KBM-7 (cell line): ENCODE results near the gene ADCY5.

Experiments used
- DNase-seq: peaks from one replicate; pipeline ENCODE4 v3.0.0-alpha.2; 2015
- in situ Hi-C: fragments of 300-500 bp; cut with MboI; formaldehyde crosslinking; loops from 2 replicates; pipeline ENCODE4 v1.14.3; 2020; ENCODE audit warnings: low sequenced_read_pairs, low pct_unique_long_range_greater_than_20kb, mixed read lengths

ADCY5 gene

DNA sequence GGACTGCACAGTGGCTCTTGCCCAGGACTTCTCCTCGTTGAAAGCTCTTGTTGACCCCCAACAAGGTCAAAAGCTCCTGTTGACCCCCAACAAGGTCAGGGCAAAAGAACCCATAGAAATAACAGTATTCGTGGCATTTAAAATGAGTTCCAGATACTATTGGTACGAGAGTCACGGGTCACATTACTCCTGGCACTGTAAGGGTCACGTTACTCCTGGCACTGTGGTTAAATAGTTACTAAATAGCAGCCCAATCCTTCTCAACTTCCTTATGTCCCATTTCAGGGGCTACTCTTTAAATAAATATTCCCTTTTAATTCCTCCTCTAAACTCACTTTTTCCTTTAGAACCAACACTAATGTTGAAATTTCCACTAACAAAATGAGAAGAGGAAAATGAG lies 18.2 kb upstream of the ADCY5 start:
- DNase-seq = no peak
- in situ Hi-C loops = no loop called here

DNA sequence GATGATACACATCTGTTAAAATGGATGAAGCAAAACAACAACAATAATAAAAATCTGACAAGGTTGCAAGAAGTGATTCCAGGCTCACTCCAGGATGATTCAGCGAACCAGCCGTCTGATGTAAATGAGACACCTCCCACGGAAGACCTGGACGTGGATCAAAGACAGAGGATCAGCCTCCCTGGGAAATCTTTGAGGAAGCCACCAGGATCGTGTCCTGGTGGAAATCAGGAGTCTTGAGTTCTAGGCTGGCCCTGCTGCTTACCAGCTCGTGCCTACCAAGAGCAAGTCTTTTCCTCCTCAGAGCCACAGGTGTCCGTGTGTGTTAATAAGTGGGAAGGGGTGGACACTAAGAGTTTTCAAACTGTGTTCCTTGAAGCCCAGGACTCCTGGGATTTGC lies 15.3 kb upstream of the ADCY5 start:
- in situ Hi-C loops = no loop called here
- no peak for DNase-seq

DNA sequence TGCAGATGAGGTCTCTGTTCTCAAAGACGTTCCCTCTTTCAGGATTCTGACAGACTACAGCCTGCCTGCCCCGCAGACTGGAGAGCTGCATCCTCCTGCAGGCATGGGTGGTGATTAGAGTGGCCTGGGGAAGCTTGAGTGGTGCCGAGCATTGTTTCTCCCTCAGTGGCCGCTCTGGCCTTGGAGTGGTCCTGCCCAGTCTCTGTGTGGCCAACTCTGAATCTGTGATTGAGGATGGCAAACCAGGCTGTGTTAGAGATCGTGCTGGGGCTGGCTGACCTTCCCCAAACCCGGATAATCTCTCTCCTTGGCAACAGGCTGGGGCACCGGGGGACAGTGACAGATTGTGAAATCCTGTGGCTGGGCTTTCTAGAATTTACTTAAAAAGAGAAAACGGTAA lies 11.0 kb upstream of the ADCY5 start:
- DNase-seq = no peak
- in situ Hi-C loops = no loop called here

DNA sequence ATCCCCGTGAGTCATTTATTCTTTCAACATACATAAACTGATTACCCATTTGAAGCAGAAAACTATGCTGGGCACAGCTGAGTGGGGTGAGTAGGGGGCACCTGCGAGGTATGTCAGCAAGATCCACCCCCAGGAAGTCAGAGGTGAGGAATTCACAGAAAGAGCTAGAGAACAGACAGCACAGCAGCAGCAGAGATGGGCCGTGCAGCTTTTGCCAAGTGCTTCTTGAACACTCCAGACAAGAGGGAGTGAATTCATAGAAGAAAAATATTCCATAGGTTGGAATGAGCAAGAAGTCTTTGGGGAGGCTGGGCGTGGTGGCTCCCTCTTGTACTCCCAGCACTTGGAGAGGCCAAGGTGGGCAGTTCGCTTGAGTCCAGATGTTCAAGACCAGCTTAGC lies 9.4 kb upstream of the ADCY5 start:
- no peak for DNase-seq
- in situ Hi-C loops = no loop called here

DNA sequence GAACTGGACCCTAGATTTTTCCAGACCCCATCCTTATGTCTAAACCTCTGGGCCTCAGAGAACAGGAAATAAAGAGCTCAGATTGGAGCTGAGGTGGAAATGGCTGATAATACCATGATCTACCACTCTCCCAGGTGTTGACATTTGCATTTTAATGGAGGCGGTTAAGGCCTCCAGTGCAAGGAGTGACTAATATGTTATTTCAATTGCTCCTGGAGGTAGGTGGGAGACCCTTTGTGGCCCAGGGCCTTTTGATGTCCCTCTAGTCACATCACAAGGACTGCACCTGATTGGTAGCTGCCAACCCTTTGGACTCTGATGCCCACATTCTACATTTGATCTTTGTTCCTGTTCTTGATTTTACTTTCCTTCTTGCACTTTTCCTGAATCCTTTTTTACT lies 9.0 kb upstream of the ADCY5 start:
- no peak for DNase-seq
- in situ Hi-C loops = no loop called here

GRCh38 chr3:123453675-123454074 lies 4.8 kb upstream of the ADCY5 start:
- no peak for DNase-seq
- in situ Hi-C loops = no loop called here

GRCh38 chr3:123451186-123451585 lies 2.3 kb upstream of the ADCY5 start:
- in situ Hi-C loops = no loop called here
- DNase-seq = no peak

DNA sequence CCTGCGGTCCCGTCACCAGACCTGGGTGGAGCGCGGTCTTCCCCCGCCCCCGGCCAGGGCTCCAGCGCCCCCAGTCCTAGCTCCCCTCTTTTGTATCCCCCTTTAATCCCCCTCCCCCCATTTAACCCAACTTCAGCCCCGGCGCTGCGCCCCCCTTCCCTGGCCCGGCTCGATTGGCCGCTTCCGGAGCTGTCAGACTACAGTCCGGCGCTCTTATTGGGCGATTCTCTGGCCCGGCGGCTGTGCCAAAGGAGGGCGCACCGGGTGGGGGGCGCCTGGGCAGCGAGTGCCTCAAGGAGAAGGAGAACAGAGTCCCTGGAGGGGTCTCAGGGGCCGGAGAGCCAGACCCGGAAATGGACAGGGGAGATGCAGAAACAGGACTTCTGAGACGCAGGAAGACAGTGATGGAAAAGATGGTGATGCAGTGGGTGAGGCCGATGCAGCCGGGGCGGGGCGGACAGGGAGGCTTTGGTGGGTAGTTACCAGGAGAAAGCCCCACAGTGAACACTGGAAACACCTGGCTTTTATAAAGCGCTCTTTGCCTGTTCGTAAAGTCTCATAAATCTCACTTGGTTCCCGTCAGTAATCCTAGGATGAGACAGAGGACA lies 1.2 kb upstream of the ADCY5 start:
- in situ Hi-C loops = no loop called here

DNA sequence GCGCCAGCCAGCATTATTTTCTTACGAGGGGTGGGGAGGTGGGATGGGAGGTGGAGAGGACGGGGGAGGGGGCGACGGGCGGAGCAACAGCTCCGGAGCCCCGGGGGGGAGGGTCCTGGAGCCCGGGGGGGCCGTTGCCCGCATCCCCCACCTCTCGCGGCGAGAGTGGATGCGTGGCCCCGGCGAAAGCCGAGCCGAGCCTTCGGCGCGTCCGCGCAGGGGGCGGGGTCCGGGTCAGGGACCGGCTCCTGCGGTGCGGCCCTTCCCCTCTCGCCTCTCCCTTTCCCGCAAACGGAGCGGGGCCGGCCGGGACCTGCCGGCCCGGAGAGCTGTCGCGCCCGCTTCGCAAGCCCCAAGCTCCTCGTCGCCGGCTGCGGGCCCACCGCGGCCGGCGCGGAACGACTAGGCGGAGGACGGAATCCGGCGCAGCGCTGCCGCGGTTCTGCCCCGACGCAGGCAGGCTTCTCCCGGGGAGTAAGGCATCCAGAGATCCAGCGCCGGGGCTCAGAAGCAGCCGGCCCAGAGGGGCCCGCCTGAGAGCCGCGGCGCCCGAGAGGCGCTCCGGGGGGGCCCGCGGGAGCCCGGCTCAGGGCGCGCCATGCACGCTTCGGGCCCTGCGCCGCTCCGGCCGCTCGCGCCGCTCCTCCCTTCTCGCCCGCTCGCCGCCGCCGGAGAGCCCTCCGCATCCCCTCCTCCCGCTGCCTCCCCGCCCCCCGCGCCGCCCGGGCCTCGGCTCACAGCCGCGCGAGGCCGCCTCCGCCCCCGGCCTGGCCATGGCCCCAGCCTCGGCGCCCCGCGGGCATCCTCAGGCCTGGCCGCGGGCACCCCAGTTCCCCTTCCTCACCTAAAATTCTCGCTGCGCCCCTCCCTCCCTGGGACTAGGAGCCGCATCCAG lies 459 bp upstream of the ADCY5 start:
- DNase-seq = peak; percentile 15
- in situ Hi-C loops = no loop called here

More for the DNA sequence above, 1.2 kb upstream of the ADCY5 start:
- DNase-seq = no peak

DNA sequence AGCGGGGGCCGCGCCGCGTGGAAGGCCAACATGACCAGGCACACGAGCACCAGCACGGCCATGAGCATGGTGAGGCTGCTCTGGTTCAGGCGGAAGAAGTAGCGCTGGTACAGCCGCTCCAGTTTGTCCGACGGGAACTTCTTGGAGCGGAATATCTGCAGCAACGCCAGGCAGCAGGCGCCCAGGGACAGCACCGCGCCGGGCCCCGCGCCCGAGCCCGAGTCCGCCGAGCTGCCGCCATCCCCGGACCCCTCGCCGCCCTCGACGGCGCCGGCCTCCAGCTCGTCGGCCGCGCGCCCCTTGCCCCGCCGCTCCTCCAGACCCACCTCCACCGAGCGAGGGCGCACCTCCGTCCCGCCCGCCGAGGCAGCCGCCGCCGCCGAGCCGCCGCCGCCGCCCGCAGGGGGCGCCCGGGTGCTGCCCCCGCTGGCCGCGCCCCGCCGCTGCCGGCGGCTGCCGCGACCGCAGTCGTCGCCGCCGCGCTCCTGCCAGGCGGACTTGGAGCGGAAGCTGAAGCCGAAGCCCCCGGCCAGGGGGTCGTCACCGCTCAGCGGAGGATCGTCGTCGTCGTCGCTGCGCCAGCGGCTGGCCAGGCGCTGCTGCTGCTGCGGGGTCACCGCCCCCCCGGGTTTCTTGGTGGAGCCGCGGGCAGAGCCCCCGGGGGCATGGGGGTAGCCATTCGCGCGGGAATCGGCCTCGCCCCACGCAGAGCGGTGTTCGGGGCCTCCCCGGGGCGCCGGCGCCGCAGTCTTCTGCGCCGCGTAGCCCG lies 957 bp downstream of the ADCY5 start:
- in situ Hi-C loops = no loop called here
- peak; percentile 39 for DNase-seq

DNA sequence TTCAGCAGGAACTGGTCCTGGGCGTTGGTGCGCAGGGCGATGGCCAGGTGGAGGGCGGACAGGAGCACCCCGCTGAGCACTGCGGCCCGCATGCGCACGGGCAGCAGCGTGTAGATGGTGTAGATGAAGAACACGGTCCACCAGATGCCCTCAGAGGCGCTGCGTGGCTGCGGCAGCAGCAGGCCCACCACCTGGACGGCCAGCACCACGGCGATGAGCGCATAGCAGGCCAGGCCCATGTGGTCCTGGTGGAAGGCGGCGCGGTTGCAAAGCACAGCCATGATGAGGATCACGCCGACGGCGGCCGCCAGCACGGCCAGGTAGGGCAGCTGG lies 1.5 kb downstream of the ADCY5 start:
- no peak for DNase-seq

DNA sequence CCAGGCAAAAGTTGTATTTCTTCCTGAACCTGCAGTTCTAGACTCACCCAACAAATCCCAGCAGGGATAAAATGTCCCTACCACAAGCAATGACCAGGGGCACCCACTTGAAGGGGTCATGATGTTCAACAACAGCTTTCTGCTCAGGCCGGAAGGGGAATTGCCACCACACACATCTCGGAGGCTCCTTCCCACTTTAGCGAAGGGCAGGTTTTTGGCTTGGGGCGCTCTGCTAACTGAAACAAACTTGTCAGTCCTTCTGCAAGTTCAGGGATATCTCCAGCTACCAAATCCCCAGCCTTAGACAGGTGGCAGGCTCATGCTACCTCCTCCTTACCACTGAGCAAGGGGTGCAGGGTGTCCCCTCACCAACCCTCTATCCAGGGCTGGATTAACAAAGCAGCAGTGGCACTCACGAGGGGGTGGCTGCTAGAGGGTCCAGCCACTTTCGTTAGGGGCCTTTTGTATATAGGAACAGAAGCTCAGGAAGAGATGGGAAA lies 2.2 kb downstream of the ADCY5 start:
- in situ Hi-C loops = no loop called here
- no peak for DNase-seq

More for the DNA sequence above, 1.5 kb downstream of the ADCY5 start:
- in situ Hi-C loops = no loop called here

GRCh38 chr3:123446210-123446609 lies 2.7 kb downstream of the ADCY5 start:
- in situ Hi-C loops = no loop called here
- no peak for DNase-seq

- in situ Hi-C loops = no loop called here
- DNase-seq = no peak
These were observed 3.2 kb downstream of the ADCY5 start for GRCh38 chr3:123445702-123446101.

GRCh38 chr3:123444744-123445143 lies 4.1 kb downstream of the ADCY5 start:
- DNase-seq = no peak
- in situ Hi-C loops = no loop called here

DNA sequence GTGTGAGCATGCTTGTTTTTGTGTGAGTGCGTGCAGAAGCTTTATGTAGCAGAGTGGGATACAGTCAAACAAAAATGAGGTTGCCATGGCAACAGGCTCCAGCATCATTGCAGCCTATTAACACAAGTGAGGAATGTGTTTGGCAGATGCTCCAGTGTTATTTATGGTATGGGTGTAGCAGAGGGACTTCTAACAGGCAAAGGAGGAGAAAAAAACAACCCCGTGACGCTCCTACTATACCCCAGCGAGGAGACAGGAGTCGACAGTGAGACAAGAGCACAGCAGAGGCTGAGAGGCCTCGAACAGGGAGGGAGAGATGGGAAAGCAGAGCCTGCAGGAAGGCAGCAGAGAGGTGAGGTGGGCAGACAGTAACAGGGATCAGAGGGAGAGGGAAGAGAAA lies 4.9 kb downstream of the ADCY5 start:
- in situ Hi-C loops = no loop called here
- DNase-seq = no peak

GRCh38 chr3:123442908-123443307 lies 6.0 kb downstream of the ADCY5 start:
- in situ Hi-C loops = no loop called here
- no peak for DNase-seq

DNA sequence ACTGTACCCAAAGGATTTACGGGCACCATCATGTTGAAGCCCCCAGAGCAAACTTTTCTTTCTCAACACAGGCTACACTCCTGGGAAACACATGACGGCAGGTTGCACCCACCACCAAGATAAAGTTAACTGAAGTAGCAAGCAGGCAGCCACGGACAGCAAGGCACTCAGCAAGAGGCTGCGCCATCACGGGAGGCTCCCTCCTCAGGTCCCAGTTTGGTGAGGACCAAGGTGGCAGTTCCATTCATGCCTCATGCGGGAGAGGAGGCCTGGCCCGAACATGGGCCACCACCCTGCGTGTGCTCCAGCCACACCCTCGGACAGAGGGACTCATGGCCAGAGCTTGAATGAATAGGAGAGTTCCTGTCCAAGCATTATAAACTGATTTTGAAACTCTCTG lies 6.8 kb downstream of the ADCY5 start:
- DNase-seq = no peak
- in situ Hi-C loops = no loop called here

DNA sequence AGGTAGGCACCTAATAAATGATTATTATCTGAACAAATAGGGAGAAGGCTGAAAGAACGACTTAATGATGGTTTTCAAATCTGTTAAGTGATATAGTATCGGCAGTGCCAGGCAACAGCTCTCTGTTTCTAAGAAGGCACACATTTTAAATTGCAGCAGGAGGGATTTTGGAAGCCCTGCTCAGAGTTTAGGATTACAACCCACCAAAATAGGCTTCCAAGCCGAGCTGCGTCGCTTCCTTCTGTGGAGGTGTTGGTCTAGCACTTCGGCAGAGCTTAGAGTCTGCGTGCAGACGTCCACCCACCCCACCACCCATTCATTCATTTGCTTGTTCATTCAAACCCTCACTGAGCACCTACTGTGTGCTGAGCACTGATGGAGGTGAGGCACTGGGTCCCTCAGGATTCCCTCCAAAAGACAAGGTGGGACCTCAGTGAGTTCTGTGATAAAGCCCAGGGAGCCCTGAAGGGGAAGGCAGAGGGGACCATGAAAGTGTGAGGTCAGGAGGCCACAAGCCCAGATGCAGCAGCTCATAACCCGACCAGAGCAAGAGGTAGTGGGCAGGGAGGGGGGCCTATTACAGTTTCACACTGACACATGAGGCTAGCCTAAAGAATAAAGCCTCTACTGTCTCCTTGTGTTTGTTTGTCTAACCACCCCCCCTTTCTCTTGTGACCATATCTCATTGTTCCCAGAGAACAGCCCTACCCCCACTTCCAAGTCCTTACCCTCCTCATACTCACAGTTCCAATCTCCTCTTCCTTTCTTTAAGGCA lies 8.9 kb downstream of the ADCY5 start:
- in situ Hi-C loops = no loop called here
- no peak for DNase-seq
